Activated CD8-positive, alpha-beta T cell treated with anti-CD3 and anti-CD28 coated beads for 36 hours (primary cell): Measurements from ENCODE around the gene DDX46. TPM values are rescaled to one million over a fixed set of nuclear protein-coding genes. Genes with fewer than 3 reads are reported as not detected.
"Not testable (repeated sequence)": the region's sequence is repeated elsewhere in the genome, so short reads cannot be mapped to it uniquely, and the experiment has no call there.

Source experiments
- ATAC-seq: fragments of 200-7000 bp; cut with Tn5 transposase; one replicate; pipeline ENCODE4 v1.10.0; 2021; ENCODE audit warnings: mild to moderate bottlenecking, moderate library complexity
- CTCF ChIA-PET: fragments of 350-600 bp; sonication (Branson Sonifier 250); formaldehyde crosslinking; loops from one replicate; lab custom pipeline; 2021; ENCODE audit warnings: antibody characterized with exemption; lab: Charles Lee
- POLR2A ChIA-PET: fragments of 350-600 bp; sonication (Branson Sonifier 250); formaldehyde crosslinking; loops from one replicate; lab custom pipeline; 2021; ENCODE audit warnings: antibody characterized with exemption; lab: Charles Lee
- DNase-seq: peaks from one replicate; pipeline ENCODE4 v3.0.0-alpha.2; 2020
- H3K27ac Mint-ChIP-seq: one replicate; pipeline ENCODE4 v1.8.0; 2021; ENCODE audit warnings: mild to moderate bottlenecking, mixed read lengths
- H3K27me3 Mint-ChIP-seq: one replicate; pipeline ENCODE4 v1.8.0; 2021; ENCODE audit warnings: mixed read lengths
- H3K36me3 Mint-ChIP-seq: one replicate; pipeline ENCODE4 v1.8.0; 2021; ENCODE audit warnings: low read depth, mixed read lengths
- H3K4me1 Mint-ChIP-seq: one replicate; pipeline ENCODE4 v1.8.0; 2021; ENCODE audit warnings: low read depth, mixed read lengths
- H3K4me3 Mint-ChIP-seq: one replicate; pipeline ENCODE4 v1.8.0; 2021; ENCODE audit warnings: mild to moderate bottlenecking, moderate library complexity, mixed read lengths
- H3K9me3 Mint-ChIP-seq: one replicate; pipeline ENCODE4 v1.8.0; 2021; ENCODE audit warnings: mixed read lengths
- CTCF ChIP-seq: fragments of 200-600 bp; IDR thresholded peaks from one replicate; pipeline ENCODE4 v1.8.0; 2022; ENCODE audit warnings: antibody characterized with exemption, mild to moderate bottlenecking
- intact Hi-C: fragments of 100-400 bp; cut with micrococcal nuclease; formaldehyde crosslinking; loops from one replicate; pipeline ENCODE4 v1.10.0; 2022
- total RNA-seq, 2 experiments: library from RNA; stranded (reverse); gene quantifications; one replicate each; pipeline ENCODE4 v1.2.3, GENCODE V29; 2021

Gene DDX46
- total RNA-seq, 2 experiments from 2014 or later: 60.8 to 67.9 TPM

GRCh38 chr5:134833340-134834032, 74.9 kb downstream of the DDX46 start:
- DNase-seq (no peak), ATAC-seq (no peak)
- no peaks in the 10 kb centered on the region for H3K9me3 Mint-ChIP-seq
- H3K36me3 Mint-ChIP-seq: peaks cover 12% of the 10 kb centered on the region
- no peaks in the 10 kb centered on the region for H3K4me1 Mint-ChIP-seq
- POLR2A ChIA-PET: interaction anchor here (1.6 to 4.0 kb wide), 2 partner anchors 8 to 12 kb away, joined by 5 to 13 read pairs; partner anchors contain the start of gene C5orf24
- CTCF ChIA-PET: interaction anchor here (1.5 kb wide), 1 partner anchor 12 kb away, joined by 4 read pairs; no protein-coding TSS in a partner anchor
- H3K27ac Mint-ChIP-seq: no peak overlapping the region
- H3K4me3 Mint-ChIP-seq: no peak overlapping the region
- no peaks in the 10 kb centered on the region for H3K27me3 Mint-ChIP-seq
- intact Hi-C loops: no loop called here
- TF ChIP-seq CTCF: no peak

GRCh38 chr5:134835623-134836022, 77.0 kb downstream of the DDX46 start:
- Mint-ChIP-seq H3K4me3 (no peak overlapping the region), H3K27ac (no peak overlapping the region), H3K27me3 (no peaks in the 10 kb centered on the region), H3K36me3 (peaks cover 15% of the 10 kb centered on the region), H3K4me1 (no peaks in the 10 kb centered on the region), H3K9me3 (no peaks in the 10 kb centered on the region)
- intact Hi-C loops: no loop called here
- CTCF ChIA-PET: interaction anchor here (1.1 kb wide), 1 partner anchor 10 kb away, joined by 4 read pairs; the partner anchor contains the start of gene C5orf24
- POLR2A ChIA-PET: interaction anchor here (1.0 to 4.0 kb wide), 2 partner anchors 10 to 11 kb away, joined by 3 to 13 read pairs; partner anchors contain the start of gene C5orf24
- no peak for DNase-seq
- ATAC-seq: no peak
- no peak for TF ChIP-seq CTCF

- Mint-ChIP-seq H3K27me3 (no peaks in the 10 kb centered on the region), H3K4me3 (no peak overlapping the region), H3K4me1 (no peaks in the 10 kb centered on the region), H3K36me3 (peaks cover 17% of the 10 kb centered on the region), H3K27ac (no peak overlapping the region), H3K9me3 (no peaks in the 10 kb centered on the region)
- POLR2A ChIA-PET: interaction anchor here (0.6 to 1.3 kb wide), 3 partner anchors 67 to 542 kb away, joined by 3 read pairs; partner anchors contain the start of gene PCBD2
- TF ChIP-seq CTCF: no peak
- intact Hi-C loops: no loop called here
- no peak for ATAC-seq
- DNase-seq: no peak
- CTCF ChIA-PET: interaction anchor here (1.1 kb wide), 1 partner anchor 21 kb away, joined by 4 read pairs; no protein-coding TSS in a partner anchor
Measured at GRCh38 chr5:134837530-134838181, 79.1 kb downstream of the DDX46 start.

GRCh38 chr5:134838361-134838760, 79.8 kb downstream of the DDX46 start:
- H3K4me1 Mint-ChIP-seq, intact Hi-C loops, DNase-seq, H3K9me3 Mint-ChIP-seq, H3K4me3 Mint-ChIP-seq, ATAC-seq, H3K27ac Mint-ChIP-seq, H3K27me3 Mint-ChIP-seq: not testable (repeated sequence)
- CTCF ChIA-PET: interaction anchor here (1.0 kb wide), 1 partner anchor 21 kb away, joined by 3 read pairs; no protein-coding TSS in a partner anchor
- POLR2A ChIA-PET: interaction anchor here (0.6 to 1.3 kb wide), 3 partner anchors 66 to 542 kb away, joined by 3 read pairs; partner anchors contain the start of gene PCBD2
- H3K36me3 Mint-ChIP-seq: peaks cover 19% of the 10 kb centered on the region

GRCh38 chr5:134840811-134841210, 82.2 kb downstream of the DDX46 start:
- Mint-ChIP-seq H3K9me3 (no peaks in the 10 kb centered on the region), H3K4me1 (peaks cover 9% of the 10 kb centered on the region), H3K4me3 (no peak overlapping the region), H3K27me3 (no peaks in the 10 kb centered on the region), H3K36me3 (peaks cover 17% of the 10 kb centered on the region), H3K27ac (no peak overlapping the region)
- TF ChIP-seq CTCF: no peak
- CTCF ChIA-PET: interaction anchor here (1.5 kb wide), 1 partner anchor 68 kb away, joined by 4 read pairs; no protein-coding TSS in a partner anchor
- ATAC-seq (no peak), DNase-seq (no peak)
- POLR2A ChIA-PET: interaction anchor here (0.6 to 3.0 kb wide), 4 partner anchors 8 to 64 kb away, joined by 3 to 10 read pairs (median 4); partner anchors contain the start of gene PCBD2
- intact Hi-C loops: no loop called here
